Measurements from ENCODE around the gene EFNA5. TPM values are rescaled to one million over a fixed set of nuclear protein-coding genes. Genes with fewer than 3 reads are reported as not detected.

Gene EFNA5
- total RNA-seq, 4 donors from 2014 or later, result 2.8 to 5.7 (median 3.7) TPM

DNA sequence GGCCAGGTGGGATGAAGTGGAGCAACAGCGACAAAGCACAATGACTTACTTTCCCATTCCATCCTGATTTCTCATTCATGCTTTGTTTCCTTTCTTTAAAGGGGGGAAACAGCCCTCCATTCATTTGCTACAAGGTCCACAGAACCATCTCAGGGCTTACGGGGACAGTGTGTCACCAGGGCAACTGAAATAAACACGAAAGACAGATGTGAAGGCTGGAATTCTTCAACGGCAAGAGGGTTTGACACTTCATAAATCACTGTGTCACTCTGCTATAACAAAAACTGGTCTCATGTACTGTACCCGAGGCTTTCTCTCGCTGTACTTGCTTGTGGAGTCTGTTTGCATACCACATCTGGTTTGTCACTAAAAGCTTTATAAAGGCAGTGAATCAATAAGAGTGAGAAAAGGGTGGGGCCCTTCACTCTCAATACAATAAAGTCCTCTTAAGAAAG, 150.8 kb downstream of the EFNA5 start:
- peaks cover 8 to 11% (median 9%) of the 10 kb centered on the region in 4 donors for H3K4me1 ChIP-seq
- DNase-seq (ENCODE audit: extremely low spot score), result no peak
- H3K27ac ChIP-seq (replicated peaks in 1 of 4), result no peak overlapping the region
- TF ChIP-seq, protein P1, sequence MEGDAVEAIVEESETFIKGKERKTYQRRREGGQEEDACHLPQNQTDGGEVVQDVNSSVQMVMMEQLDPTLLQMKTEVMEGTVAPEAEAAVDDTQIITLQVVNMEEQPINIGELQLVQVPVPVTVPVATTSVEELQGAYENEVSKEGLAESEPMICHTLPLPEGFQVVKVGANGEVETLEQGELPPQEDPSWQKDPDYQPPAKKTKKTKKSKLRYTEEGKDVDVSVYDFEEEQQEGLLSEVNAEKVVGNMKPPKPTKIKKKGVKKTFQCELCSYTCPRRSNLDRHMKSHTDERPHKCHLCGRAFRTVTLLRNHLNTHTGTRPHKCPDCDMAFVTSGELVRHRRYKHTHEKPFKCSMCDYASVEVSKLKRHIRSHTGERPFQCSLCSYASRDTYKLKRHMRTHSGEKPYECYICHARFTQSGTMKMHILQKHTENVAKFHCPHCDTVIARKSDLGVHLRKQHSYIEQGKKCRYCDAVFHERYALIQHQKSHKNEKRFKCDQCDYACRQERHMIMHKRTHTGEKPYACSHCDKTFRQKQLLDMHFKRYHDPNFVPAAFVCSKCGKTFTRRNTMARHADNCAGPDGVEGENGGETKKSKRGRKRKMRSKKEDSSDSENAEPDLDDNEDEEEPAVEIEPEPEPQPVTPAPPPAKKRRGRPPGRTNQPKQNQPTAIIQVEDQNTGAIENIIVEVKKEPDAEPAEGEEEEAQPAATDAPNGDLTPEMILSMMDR (IDR thresholded peaks at IDR 0.05), result no peak
- TF ChIP-seq EP300 (IDR thresholded peaks at IDR 0.05) (no peak), POLR2AphosphoS5 (IDR thresholded peaks at IDR 0.05) (no peak), POLR2A (IDR thresholded peaks at IDR 0.05; ENCODE audit: low read depth) (no peak)
- H3K4me3 ChIP-seq, result no peak overlapping the region
- intact Hi-C loops (cut with DNase I), result no loop called here
- no peaks in the 10 kb centered on the region for H3K27me3 ChIP-seq
- H3K36me3 ChIP-seq, result no peaks in the 10 kb centered on the region
- no peaks in the 10 kb centered on the region for H3K9me3 ChIP-seq
- WGBS, result 17% methylated on average over 6 of the region's 6 CpGs

DNA sequence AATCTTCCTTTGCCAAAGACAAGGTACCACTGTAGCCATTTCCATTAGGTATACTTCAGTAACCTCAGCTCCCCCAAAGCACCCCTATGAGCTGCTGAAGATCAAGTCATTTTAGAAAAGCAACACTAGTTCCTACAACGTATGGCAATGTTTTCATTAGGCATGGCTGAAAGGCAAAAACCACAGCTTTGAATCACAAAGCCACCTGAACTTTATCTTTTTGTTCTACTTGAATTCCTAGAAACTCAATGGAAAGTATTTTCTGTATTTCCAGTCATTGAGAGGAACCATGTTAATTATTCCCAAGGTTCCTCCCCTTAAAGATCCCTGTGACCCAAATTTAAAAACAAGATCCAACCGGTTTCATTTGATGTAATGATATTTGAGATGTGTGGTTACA, 152.1 kb downstream of the EFNA5 start:
- Histone ChIP-seq H3K27ac (replicated peaks in 1 of 4) (no peak overlapping the region), H3K4me1 (peaks cover 8 to 11% (median 9%) of the 10 kb centered on the region in 4 donors), H3K9me3 (no peaks in the 10 kb centered on the region), H3K27me3 (no peaks in the 10 kb centered on the region), H3K4me3 (no peak overlapping the region), H3K36me3 (no peaks in the 10 kb centered on the region)
- intact Hi-C loops (cut with DNase I), result no loop called here
- DNase-seq (ENCODE audit: extremely low spot score), result no peak
- TF ChIP-seq POLR2A (IDR thresholded peaks at IDR 0.05; ENCODE audit: low read depth) (no peak), EP300 (IDR thresholded peaks at IDR 0.05) (no peak), POLR2AphosphoS5 (IDR thresholded peaks at IDR 0.05) (no peak)
- TF ChIP-seq, protein P1 (IDR thresholded peaks at IDR 0.05), result no peak
- 88% methylated on average over 2 of the region's 2 CpGs for WGBS

DNA sequence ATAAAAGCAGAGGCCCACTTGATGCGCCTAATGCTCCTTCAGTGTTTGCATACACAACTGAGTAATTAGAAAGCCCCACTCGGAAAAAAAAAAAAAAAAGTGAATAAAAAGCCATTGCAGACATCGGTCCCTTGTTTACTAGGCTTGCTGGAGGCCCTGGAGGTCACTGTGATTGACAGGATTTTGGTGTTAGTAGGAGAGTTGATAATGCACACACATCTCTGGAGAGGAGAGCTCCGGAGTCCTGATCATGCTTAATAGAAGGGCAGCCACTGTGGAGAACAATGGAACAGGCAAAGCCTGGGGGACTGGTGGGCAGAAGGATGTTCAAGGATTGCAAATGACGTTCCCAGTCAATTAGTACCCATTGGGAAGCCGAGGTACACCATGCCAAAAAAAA, 152.5 kb downstream of the EFNA5 start:
- H3K27me3 ChIP-seq, result no peaks in the 10 kb centered on the region
- H3K36me3 ChIP-seq, result no peaks in the 10 kb centered on the region
- H3K4me1 ChIP-seq, result peaks cover 8 to 11% (median 9%) of the 10 kb centered on the region in 4 donors
- DNase-seq (ENCODE audit: extremely low spot score), result no peak
- H3K27ac ChIP-seq (replicated peaks in 1 of 4), result no peak overlapping the region
- H3K9me3 ChIP-seq, result no peaks in the 10 kb centered on the region
- WGBS, result 82% methylated on average over 6 of the region's 6 CpGs
- TF ChIP-seq, protein P1 (IDR thresholded peaks at IDR 0.05), result no peak
- TF ChIP-seq EP300 (IDR thresholded peaks at IDR 0.05) (no peak), POLR2AphosphoS5 (IDR thresholded peaks at IDR 0.05) (no peak), POLR2A (IDR thresholded peaks at IDR 0.05; ENCODE audit: low read depth) (no peak)
- intact Hi-C loops (cut with DNase I), result no loop called here
- H3K4me3 ChIP-seq, result no peak overlapping the region

DNA sequence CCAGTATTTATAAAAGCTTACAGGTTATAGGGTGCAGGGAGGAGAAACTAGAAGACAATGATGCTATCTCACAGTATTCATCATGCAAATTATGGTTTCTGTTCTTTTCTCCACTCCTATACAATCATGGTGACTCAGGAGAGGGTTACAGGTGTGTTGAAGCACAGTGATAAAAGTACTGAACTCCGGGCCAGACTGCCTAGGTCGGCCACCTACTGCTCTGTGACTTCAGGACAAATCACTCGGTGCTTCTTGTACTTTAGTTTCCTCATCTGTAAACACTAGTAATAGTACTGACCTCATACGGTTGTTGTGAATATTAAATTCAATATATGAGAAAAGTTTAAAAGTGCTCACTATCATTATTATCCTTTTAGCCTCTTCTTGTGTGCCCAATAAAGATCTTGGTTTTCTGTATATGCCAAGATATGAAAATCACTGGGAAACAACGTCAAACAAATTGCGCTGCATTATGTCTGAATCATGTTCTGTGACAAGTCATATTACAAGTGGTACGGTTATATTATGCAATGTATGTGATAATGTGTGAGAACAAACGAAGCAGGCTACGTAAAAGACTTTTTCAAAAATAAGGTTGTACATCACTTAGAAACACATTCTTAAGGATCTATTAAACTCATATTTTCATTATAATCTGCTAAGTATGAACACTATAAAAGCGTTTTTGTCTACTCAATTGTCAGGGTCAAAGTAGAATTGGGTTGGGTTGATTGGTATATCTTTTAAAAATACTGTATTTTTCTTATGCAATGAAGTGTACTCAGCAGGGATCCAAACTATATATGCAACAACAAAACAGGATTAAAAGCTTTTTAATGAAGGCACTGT, 153.3 kb downstream of the EFNA5 start:
- Histone ChIP-seq H3K4me3 (no peak overlapping the region), H3K9me3 (no peaks in the 10 kb centered on the region), H3K4me1 (peaks cover 8 to 11% (median 9%) of the 10 kb centered on the region in 4 donors), H3K36me3 (no peaks in the 10 kb centered on the region), H3K27ac (replicated peaks in 1 of 4) (no peak overlapping the region), H3K27me3 (no peaks in the 10 kb centered on the region)
- TF ChIP-seq POLR2A (IDR thresholded peaks at IDR 0.05; ENCODE audit: low read depth), result no peak
- no peak for TF ChIP-seq POLR2AphosphoS5 (IDR thresholded peaks at IDR 0.05)
- TF ChIP-seq, protein P1 (IDR thresholded peaks at IDR 0.05), result no peak
- no peak for TF ChIP-seq EP300 (IDR thresholded peaks at IDR 0.05)
- no peak for DNase-seq (ENCODE audit: extremely low spot score)
- intact Hi-C loops (cut with DNase I), result no loop called here
- 95% methylated on average over 10 of the region's 10 CpGs for WGBS
